HepG2 (cell line): Measurements from ENCODE around the gene POC1A. TPM values are rescaled to one million over a fixed set of nuclear protein-coding genes. Genes with fewer than 3 reads are reported as not detected.
"Not testable (repeated sequence)": the region's sequence is repeated elsewhere in the genome, so short reads cannot be mapped to it uniquely, and the experiment has no call there.

Experiments
- MIER3 ChIP-seq: IDR thresholded peaks from 2 replicates; pipeline ENCODE4 v1.6.1; 2016; ENCODE audit warnings: missing compliant biosample characterization, borderline replicate concordance
- MTA1 ChIP-seq: sonication (generic); formaldehyde crosslinking; IDR thresholded peaks from 2 replicates; pipeline ENCODE4 v1.4.0; 2020; ENCODE audit warnings: missing genetic modification reagents, mild to moderate bottlenecking, borderline replicate concordance
- PHF21A ChIP-seq: sonication (generic); formaldehyde crosslinking; IDR thresholded peaks from 2 replicates; pipeline ENCODE4 v1.5.0; 2020; ENCODE audit warnings: mild to moderate bottlenecking, missing genetic modification reagents
- RFXAP ChIP-seq: sonication (generic); formaldehyde crosslinking; IDR thresholded peaks from 2 replicates; pipeline ENCODE4 v1.4.0; 2020; ENCODE audit warnings: missing genetic modification reagents, borderline replicate concordance
- SAP130 ChIP-seq: IDR thresholded peaks from 2 replicates; pipeline ENCODE4 v1.6.1; 2016; ENCODE audit warnings: low read depth
- SOX13 ChIP-seq, 3 experiments: fragments of 450-650 bp in 1 of 3; sonication (generic) in 1 of 3; formaldehyde crosslinking in 1 of 3; IDR thresholded peaks in 2 of 3; conservative IDR thresholded peaks in 1 of 3; 2 replicates each; pipeline versions ENCODE4 v1.5.0 to v1.6.1; 2016 to 2020; ENCODE audit warnings: antibody characterized with exemption in 1 of 3, mild to moderate bottlenecking in 1 of 3, missing compliant biosample characterization in 1 of 3, missing genetic modification reagents in 1 of 3, moderate library complexity in 1 of 3
- SOX6 ChIP-seq, 2 experiments: fragments of 450-650 bp in 1 of 2; sonication (generic) in 1 of 2; formaldehyde crosslinking in 1 of 2; IDR thresholded peaks; 2 replicates each; pipeline versions ENCODE4 v1.4.0 to v1.6.1; 2017 to 2020; ENCODE audit warnings: antibody characterized with exemption in 1 of 2, mild to moderate bottlenecking in 1 of 2, missing genetic modification reagents in 1 of 2
- TBX2 ChIP-seq: sonication (generic); formaldehyde crosslinking; IDR thresholded peaks from 2 replicates; pipeline ENCODE4 v1.5.0; 2020; ENCODE audit warnings: missing genetic modification reagents, mild to moderate bottlenecking, borderline replicate concordance
- ZMYM2 ChIP-seq: sonication (generic); formaldehyde crosslinking; IDR thresholded peaks from 2 replicates; pipeline ENCODE4 v1.8.0; 2022; ENCODE audit warnings: mild to moderate bottlenecking, missing genetic modification reagents
- ZNF460 ChIP-seq: sonication (generic); formaldehyde crosslinking; IDR thresholded peaks from 2 replicates; pipeline ENCODE4 v1.5.1; 2020; ENCODE audit warnings: missing genetic modification reagents, mild to moderate bottlenecking, borderline replicate concordance
- ZNF543 ChIP-seq: sonication (generic); formaldehyde crosslinking; IDR thresholded peaks from 2 replicates; pipeline ENCODE4 v1.4.0; 2020; ENCODE audit warnings: mild to moderate bottlenecking, missing genetic modification reagents
- polyA plus RNA-seq, 8 experiments: library from polyadenylated mRNA; depleted of rRNA in 3 of 8; stranded (reverse) in 7 of 8; unstranded in 1 of 8; fragments of >200 nt; fragmentation: Illumina TruSeq in 4 of 8; extraction: Trizol in 4 of 8; gene quantifications; 2 replicates each; pipeline versions ENCODE4 v1.2.1 to v1.2.3, GENCODE V29; 2011 to 2016; ENCODE audit warnings: low read depth in 4 of 8, missing spikeins in 1 of 8, mixed read lengths in 1 of 8; ENCODE audit not compliant: insufficient read depth in 1 of 8
- total RNA-seq, 5 experiments: library from RNA; depleted of rRNA; stranded (reverse); fragments of >200 nt; fragmentation: Illumina TruSeq; extraction: Trizol; gene quantifications; 2 replicates each; pipeline ENCODE4 v1.2.3, GENCODE V29; 2016; ENCODE audit warnings: low read depth in 1 of 5
- TF ChIP-seq, protein P1 (sequence below), 2 experiments: sonication (generic) in 1 of 2; formaldehyde crosslinking in 1 of 2; IDR thresholded peaks; 2 replicates each; pipeline versions ENCODE4 v1.4.0 to v1.6.1; 2016 to 2020; ENCODE audit warnings: borderline replicate concordance in 1 of 2, low read depth in 1 of 2, mild to moderate bottlenecking in 1 of 2, missing genetic modification reagents in 1 of 2
- TF ChIP-seq, protein P2 (sequence below): sonication (generic); formaldehyde crosslinking; IDR thresholded peaks from 2 replicates; pipeline ENCODE4 v1.5.0; 2020; ENCODE audit warnings: mild to moderate bottlenecking, missing genetic modification reagents, borderline replicate concordance
- TF ChIP-seq, protein P3 (sequence below): sonication (generic); IDR thresholded peaks from 2 replicates; pipeline ENCODE4 v1.6.1; 2016; ENCODE audit warnings: low read depth, borderline replicate concordance
- TF ChIP-seq, protein P4 (sequence below): sonication (generic); formaldehyde crosslinking; IDR thresholded peaks from 2 replicates; pipeline ENCODE4 v1.5.0; 2020; ENCODE audit warnings: mild to moderate bottlenecking, missing genetic modification reagents

POC1A gene
- total and polyA plus RNA-seq, 2 of the 13 experiments (the other 11 are each of a cell fraction or from before 2014, with no cell fraction given) = 14.6 to 20.0 TPM

DNA sequence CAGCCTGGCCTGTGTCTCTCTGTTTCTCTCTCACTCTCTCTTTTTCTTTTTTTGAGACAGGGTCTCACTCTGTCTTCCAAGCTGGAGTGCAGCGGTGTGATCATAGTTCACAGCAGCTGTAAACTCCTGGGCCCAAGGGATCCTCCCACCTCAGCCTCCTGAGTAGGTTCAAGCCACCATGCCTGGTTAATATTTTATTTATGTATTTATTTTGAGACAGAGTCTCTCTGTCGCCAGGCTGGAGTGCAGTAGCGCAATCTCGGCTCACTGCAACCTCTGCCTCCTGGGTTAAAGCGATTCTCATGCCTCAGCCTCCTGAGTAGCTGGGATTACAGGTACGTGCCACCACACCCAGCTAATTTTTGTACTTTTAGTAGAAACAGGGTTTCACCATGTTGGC lies 120.5 kb downstream of the POC1A start (continued):
- TF ChIP-seq, protein P1, sequence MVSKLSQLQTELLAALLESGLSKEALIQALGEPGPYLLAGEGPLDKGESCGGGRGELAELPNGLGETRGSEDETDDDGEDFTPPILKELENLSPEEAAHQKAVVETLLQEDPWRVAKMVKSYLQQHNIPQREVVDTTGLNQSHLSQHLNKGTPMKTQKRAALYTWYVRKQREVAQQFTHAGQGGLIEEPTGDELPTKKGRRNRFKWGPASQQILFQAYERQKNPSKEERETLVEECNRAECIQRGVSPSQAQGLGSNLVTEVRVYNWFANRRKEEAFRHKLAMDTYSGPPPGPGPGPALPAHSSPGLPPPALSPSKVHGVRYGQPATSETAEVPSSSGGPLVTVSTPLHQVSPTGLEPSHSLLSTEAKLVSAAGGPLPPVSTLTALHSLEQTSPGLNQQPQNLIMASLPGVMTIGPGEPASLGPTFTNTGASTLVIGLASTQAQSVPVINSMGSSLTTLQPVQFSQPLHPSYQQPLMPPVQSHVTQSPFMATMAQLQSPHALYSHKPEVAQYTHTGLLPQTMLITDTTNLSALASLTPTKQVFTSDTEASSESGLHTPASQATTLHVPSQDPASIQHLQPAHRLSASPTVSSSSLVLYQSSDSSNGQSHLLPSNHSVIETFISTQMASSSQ (IDR thresholded peaks at IDR 0.05; ENCODE audit: low read depth) = not testable (repeated sequence)
- TF ChIP-seq, protein P1 (CRISPR knock-in tag; IDR thresholded peaks at IDR 0.05; ENCODE audit: borderline replicate concordance) = peak; percentile 81
- TF ChIP-seq RFXAP (0 out of 2 replicates have a peak, but pooled peaks have one; percentile 21), ZNF460 (CRISPR knock-in tag) (peak; percentile 91), MIER3 (CRISPR knock-in tag) (0 out of 2 replicates have a peak, but pooled peaks have one; percentile 20), ZNF543 (CRISPR knock-in tag) (0 out of 2 replicates have a peak, but pooled peaks have one; percentile 51), SAP130 (peak; percentile 43), SOX6 (CRISPR knock-in tag; IDR thresholded peaks at IDR 0.05) (peak; percentile 51; the same call in 1 of the 2 replicates), PHF21A (CRISPR knock-in tag) (peak; percentile 65), ZMYM2 (0 out of 2 replicates have a peak, but pooled peaks have one; percentile 25), MTA1 (CRISPR knock-in tag) (peak; percentile 29; the same call in 1 of the 2 replicates), SOX13 (CRISPR knock-in tag; conservative IDR thresholded peaks at IDR 0.05 in 1 of 2, IDR thresholded peaks at IDR 0.05 in 1 of 2) (peak in 1 of 2 experiments; percentile 15; a peak in 1 of 4 replicates), TBX2 (CRISPR knock-in tag) (peak; percentile 48; the same call in 1 of the 2 replicates)
- TF ChIP-seq, protein P2, sequence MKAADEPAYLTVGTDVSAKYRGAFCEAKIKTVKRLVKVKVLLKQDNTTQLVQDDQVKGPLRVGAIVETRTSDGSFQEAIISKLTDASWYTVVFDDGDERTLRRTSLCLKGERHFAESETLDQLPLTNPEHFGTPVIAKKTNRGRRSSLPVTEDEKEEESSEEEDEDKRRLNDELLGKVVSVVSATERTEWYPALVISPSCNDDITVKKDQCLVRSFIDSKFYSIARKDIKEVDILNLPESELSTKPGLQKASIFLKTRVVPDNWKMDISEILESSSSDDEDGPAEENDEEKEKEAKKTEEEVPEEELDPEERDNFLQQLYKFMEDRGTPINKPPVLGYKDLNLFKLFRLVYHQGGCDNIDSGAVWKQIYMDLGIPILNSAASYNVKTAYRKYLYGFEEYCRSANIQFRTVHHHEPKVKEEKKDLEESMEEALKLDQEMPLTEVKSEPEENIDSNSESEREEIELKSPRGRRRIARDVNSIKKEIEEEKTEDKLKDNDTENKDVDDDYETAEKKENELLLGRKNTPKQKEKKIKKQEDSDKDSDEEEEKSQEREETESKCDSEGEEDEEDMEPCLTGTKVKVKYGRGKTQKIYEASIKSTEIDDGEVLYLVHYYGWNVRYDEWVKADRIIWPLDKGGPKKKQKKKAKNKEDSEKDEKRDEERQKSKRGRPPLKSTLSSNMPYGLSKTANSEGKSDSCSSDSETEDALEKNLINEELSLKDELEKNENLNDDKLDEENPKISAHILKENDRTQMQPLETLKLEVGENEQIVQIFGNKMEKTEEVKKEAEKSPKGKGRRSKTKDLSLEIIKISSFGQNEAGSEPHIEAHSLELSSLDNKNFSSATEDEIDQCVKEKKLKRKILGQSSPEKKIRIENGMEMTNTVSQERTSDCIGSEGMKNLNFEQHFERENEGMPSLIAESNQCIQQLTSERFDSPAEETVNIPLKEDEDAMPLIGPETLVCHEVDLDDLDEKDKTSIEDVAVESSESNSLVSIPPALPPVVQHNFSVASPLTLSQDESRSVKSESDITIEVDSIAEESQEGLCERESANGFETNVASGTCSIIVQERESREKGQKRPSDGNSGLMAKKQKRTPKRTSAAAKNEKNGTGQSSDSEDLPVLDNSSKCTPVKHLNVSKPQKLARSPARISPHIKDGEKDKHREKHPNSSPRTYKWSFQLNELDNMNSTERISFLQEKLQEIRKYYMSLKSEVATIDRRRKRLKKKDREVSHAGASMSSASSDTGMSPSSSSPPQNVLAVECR (CRISPR knock-in tag) = peak; percentile 25; the same call in 1 of the 2 replicates
- TF ChIP-seq, protein P3, sequence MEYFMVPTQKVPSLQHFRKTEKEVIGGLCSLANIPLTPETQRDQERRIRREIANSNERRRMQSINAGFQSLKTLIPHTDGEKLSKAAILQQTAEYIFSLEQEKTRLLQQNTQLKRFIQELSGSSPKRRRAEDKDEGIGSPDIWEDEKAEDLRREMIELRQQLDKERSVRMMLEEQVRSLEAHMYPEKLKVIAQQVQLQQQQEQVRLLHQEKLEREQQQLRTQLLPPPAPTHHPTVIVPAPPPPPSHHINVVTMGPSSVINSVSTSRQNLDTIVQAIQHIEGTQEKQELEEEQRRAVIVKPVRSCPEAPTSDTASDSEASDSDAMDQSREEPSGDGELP = 0 out of 2 replicates have a peak, but pooled peaks have one; percentile 17
- not testable (repeated sequence) for TF ChIP-seq SOX6, SOX13 (IDR thresholded peaks at IDR 0.05)
- TF ChIP-seq, protein P4, sequence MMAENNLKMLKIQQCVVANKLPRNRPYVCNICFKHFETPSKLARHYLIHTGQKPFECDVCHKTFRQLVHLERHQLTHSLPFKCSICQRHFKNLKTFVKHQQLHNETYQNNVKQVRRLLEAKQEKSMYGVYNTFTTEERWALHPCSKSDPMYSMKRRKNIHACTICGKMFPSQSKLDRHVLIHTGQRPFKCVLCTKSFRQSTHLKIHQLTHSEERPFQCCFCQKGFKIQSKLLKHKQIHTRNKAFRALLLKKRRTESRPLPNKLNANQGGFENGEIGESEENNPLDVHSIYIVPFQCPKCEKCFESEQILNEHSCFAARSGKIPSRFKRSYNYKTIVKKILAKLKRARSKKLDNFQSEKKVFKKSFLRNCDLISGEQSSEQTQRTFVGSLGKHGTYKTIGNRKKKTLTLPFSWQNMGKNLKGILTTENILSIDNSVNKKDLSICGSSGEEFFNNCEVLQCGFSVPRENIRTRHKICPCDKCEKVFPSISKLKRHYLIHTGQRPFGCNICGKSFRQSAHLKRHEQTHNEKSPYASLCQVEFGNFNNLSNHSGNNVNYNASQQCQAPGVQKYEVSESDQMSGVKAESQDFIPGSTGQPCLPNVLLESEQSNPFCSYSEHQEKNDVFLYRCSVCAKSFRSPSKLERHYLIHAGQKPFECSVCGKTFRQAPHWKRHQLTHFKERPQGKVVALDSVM = peak; percentile 97
